ENCODE measurements around the gene PDSS2. TPM values are rescaled to one million over a fixed set of nuclear protein-coding genes. Genes with fewer than 3 reads are reported as not detected.
A peak's percentile ranks its signal among the peaks of the same experiment; 100 is the strongest.

The PDSS2 gene
- polyA plus RNA-seq, 3 donors: 10.1 to 13.9 (median 13.3) TPM

DNA sequence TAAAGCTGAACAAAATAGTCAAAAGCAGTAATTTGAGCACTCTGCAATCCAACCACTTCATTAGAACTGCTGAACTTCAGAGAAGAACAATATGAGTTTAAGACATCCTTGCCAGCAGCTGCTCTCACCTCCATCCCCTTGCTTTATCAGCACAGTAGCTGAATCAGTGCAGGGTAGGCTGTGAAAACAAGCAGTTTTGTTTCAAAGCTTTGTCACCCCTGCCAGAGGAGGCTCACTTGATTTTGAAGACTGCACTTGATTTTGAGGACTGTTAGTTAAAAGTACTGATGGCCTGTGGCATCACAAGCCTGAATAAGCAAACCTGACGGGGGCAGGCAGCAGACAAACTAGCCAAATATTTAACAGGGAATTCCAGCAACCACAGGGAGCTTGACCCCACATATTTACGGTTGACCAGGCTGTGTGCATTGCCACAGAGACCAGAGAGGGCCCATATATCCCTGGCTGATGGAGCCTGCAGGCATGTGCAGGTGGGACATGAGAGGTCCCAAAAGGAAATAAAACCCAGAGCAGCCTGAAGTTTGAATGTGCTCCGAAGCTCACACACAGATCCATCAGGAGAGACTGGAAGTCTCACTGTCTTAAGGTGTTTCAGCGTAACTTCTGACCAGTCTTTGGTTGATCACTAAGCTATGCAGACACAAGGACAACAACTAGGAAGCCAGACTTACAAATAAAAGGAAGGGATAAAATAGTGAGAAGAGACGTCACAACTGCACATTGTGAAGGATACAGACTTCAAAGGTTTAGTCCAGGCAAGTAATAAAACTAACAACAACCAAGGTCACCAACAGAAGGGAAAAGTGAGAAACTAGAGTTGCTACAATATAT, 97.4 kb downstream of the PDSS2 start:
- H3K9me3 Mint-ChIP-seq: peaks cover 12 to 20% (median 14%) of the 10 kb centered on the region in 7 donors

DNA sequence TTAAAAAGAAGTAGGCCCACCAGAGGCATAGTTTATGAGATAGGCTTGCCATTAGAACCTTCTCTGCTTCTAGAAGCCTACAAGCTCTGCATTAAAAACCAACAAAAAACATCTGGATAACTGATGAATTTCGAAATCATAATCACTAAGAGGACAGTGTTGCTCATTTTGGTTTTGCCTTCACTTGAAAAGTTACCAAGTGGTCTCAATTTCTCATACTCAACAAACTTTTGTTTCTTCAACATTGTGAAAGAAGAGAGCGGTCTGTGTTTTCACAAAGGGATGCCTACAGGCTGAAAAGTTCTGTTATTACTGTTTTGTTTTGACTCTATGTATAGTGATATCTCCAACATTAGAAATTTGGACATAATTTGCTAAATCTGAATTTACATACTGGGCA, 98.9 kb downstream of the PDSS2 start:
- H3K27me3 Mint-ChIP-seq (ENCODE audit: low read depth in 3 of 3): peaks cover 0 to 2% (median 0%) of the 10 kb centered on the region in 3 donors
- Histone ChIP-seq H3K4me1 (ENCODE audit: control insufficient read depth in 1 of 2, insufficient read depth in 2 of 2, low read length in 2 of 2) (no peaks in the 10 kb centered on the region), H3K9me3 (replicated peaks in 1 of 2; ENCODE audit: control insufficient read depth in 1 of 2, insufficient read depth in 1 of 2, low read length in 2 of 2) (peaks cover 7 to 16% of the 10 kb centered on the region in 2 donors), H4K20me1 (ENCODE audit: insufficient read depth, low read length) (no peaks in the 10 kb centered on the region), H3K4me3 (replicated peaks in 1 of 3; ENCODE audit: low read depth in 2 of 3, low read length in 3 of 3) (no peak overlapping the region), H3K79me2 (ENCODE audit: insufficient read depth, low read length) (no peaks in the 10 kb centered on the region), H2AFZ (ENCODE audit: insufficient read depth, low read depth, low read length, poor library complexity, severe bottlenecking) (no peak overlapping the region), H3K36me3 (replicated peaks in 1 of 2; ENCODE audit: control insufficient read depth in 1 of 2, insufficient read depth in 2 of 2, low read length in 2 of 2) (peaks cover 0 to 8% of the 10 kb centered on the region in 2 donors), H3K4me2 (replicated peaks; ENCODE audit: extremely low read depth, low read length, poor library complexity, severe bottlenecking) (no peak overlapping the region), H3K9ac (ENCODE audit: insufficient read depth, low read length, poor library complexity, severe bottlenecking) (no peak overlapping the region), H3K27me3 (ENCODE audit: control insufficient read depth in 2 of 2, insufficient read depth in 2 of 2, low read length in 2 of 2) (no peaks in the 10 kb centered on the region), H3K27ac (ENCODE audit: low read depth in 1 of 2, low read length in 2 of 2) (no peak overlapping the region)
- TF ChIP-seq, protein P1, sequence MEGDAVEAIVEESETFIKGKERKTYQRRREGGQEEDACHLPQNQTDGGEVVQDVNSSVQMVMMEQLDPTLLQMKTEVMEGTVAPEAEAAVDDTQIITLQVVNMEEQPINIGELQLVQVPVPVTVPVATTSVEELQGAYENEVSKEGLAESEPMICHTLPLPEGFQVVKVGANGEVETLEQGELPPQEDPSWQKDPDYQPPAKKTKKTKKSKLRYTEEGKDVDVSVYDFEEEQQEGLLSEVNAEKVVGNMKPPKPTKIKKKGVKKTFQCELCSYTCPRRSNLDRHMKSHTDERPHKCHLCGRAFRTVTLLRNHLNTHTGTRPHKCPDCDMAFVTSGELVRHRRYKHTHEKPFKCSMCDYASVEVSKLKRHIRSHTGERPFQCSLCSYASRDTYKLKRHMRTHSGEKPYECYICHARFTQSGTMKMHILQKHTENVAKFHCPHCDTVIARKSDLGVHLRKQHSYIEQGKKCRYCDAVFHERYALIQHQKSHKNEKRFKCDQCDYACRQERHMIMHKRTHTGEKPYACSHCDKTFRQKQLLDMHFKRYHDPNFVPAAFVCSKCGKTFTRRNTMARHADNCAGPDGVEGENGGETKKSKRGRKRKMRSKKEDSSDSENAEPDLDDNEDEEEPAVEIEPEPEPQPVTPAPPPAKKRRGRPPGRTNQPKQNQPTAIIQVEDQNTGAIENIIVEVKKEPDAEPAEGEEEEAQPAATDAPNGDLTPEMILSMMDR (IDR thresholded peaks at IDR 0.05): no peak
- H3K36me3 Mint-ChIP-seq: peaks cover 18 to 24% of the 10 kb centered on the region in 2 donors
- no peak overlapping the region for H3K4me3 Mint-ChIP-seq
- H3K4me1 Mint-ChIP-seq: no peaks in the 10 kb centered on the region
- intact Hi-C loops (cut with micrococcal nuclease): no loop called here
- WGBS (ENCODE audit: insufficient coverage): 88% methylated on average over 1 of the region's 2 CpGs
- H3K27ac Mint-ChIP-seq: no peak overlapping the region
- no peak for DNase-seq
- peaks cover 12 to 20% (median 14%) of the 10 kb centered on the region in 7 donors for H3K9me3 Mint-ChIP-seq

More for the DNA sequence above, 97.4 kb downstream of the PDSS2 start:
- Histone ChIP-seq H4K20me1 (ENCODE audit: insufficient read depth, low read length) (no peaks in the 10 kb centered on the region), H3K9ac (ENCODE audit: insufficient read depth, low read length, poor library complexity, severe bottlenecking) (no peak overlapping the region), H3K27ac (ENCODE audit: low read depth in 1 of 2, low read length in 2 of 2) (no peak overlapping the region), H3K79me2 (ENCODE audit: insufficient read depth, low read length) (no peaks in the 10 kb centered on the region), H3K27me3 (ENCODE audit: control insufficient read depth in 2 of 2, insufficient read depth in 2 of 2, low read length in 2 of 2) (no peaks in the 10 kb centered on the region), H3K4me1 (ENCODE audit: control insufficient read depth in 1 of 2, insufficient read depth in 2 of 2, low read length in 2 of 2) (no peaks in the 10 kb centered on the region), H3K4me3 (replicated peaks in 1 of 3; ENCODE audit: low read depth in 2 of 3, low read length in 3 of 3) (no peak overlapping the region), H3K4me2 (replicated peaks; ENCODE audit: extremely low read depth, low read length, poor library complexity, severe bottlenecking) (no peak overlapping the region), H2AFZ (ENCODE audit: insufficient read depth, low read depth, low read length, poor library complexity, severe bottlenecking) (no peak overlapping the region), H3K36me3 (replicated peaks in 1 of 2; ENCODE audit: control insufficient read depth in 1 of 2, insufficient read depth in 2 of 2, low read length in 2 of 2) (peaks cover 0 to 8% of the 10 kb centered on the region in 2 donors), H3K9me3 (replicated peaks in 1 of 2; ENCODE audit: control insufficient read depth in 1 of 2, insufficient read depth in 1 of 2, low read length in 2 of 2) (peaks cover 7 to 16% of the 10 kb centered on the region in 2 donors)
- TF ChIP-seq, protein P1 (IDR thresholded peaks at IDR 0.05): no peak
- H3K4me3 Mint-ChIP-seq: no peak overlapping the region
- peaks cover 18 to 24% of the 10 kb centered on the region in 2 donors for H3K36me3 Mint-ChIP-seq
- H3K4me1 Mint-ChIP-seq: no peaks in the 10 kb centered on the region
- peak overlapping the region in 1 of 7 donors; percentile 1 for H3K27ac Mint-ChIP-seq
- intact Hi-C loops (cut with micrococcal nuclease): no loop called here
- no peak for DNase-seq
- WGBS (ENCODE audit: insufficient coverage): 98% methylated on average over 3 of the region's 5 CpGs
- peaks cover 0 to 2% (median 0%) of the 10 kb centered on the region in 3 donors for H3K27me3 Mint-ChIP-seq (ENCODE audit: low read depth in 3 of 3)
